WTC11 (cell line): ENCODE data around the gene RSPH3. TPM values are rescaled to one million over a fixed set of nuclear protein-coding genes. Genes with fewer than 3 reads are reported as not detected.

Experiments used
- ATAC-seq: fragments of 200-7000 bp; cut with Tn5 transposase; 2 replicates; pipeline ENCODE4 v1.10.0; 2021; ENCODE audit warnings: mild to moderate bottlenecking, moderate library complexity
- CTCF ChIA-PET: fragments of 300-600 bp; sonication (Branson Sonifier 250); formaldehyde crosslinking; loops from one replicate; lab custom pipeline; 2021; ENCODE audit warnings: antibody characterized with exemption; lab: Charles Lee
- POLR2A ChIA-PET: fragments of 350-600 bp; sonication (Branson Sonifier 250); formaldehyde crosslinking; loops from one replicate; lab custom pipeline; 2021; ENCODE audit warnings: antibody characterized with exemption; lab: Charles Lee
- DNase-seq: peaks from one replicate; pipeline ENCODE4 v3.0.0; 2021; ENCODE audit warnings: low spot score
- H3K27ac Mint-ChIP-seq: 2 replicates; pipeline ENCODE4 v1.8.0; 2021; ENCODE audit warnings: mixed read lengths
- H3K27me3 Mint-ChIP-seq: 2 replicates; pipeline ENCODE4 v1.8.0; 2021; ENCODE audit warnings: low read depth, mild to moderate bottlenecking, moderate library complexity, mixed read lengths
- H3K36me3 Mint-ChIP-seq: 2 replicates; pipeline ENCODE4 v1.8.0; 2021; ENCODE audit warnings: mixed read lengths
- H3K4me1 Mint-ChIP-seq: 2 replicates; pipeline ENCODE4 v1.8.0; 2022; ENCODE audit warnings: mixed read lengths
- H3K4me3 Mint-ChIP-seq: 2 replicates; pipeline ENCODE4 v1.8.0; 2021; ENCODE audit warnings: mild to moderate bottlenecking, moderate library complexity, mixed read lengths
- H3K9me3 Mint-ChIP-seq: 2 replicates; pipeline ENCODE4 v1.8.0; 2021; ENCODE audit warnings: mixed read lengths
- ELF4 ChIP-seq: sonication (generic); formaldehyde crosslinking; IDR thresholded peaks from 2 replicates; pipeline ENCODE4 v1.8.1; 2022; ENCODE audit warnings: low read depth, mild to moderate bottlenecking, moderate library complexity, missing genetic modification reagents
- ERG ChIP-seq: fragments of 250-450 bp; sonication (Bioruptor Pico); IDR thresholded peaks from 2 replicates; pipeline ENCODE4 v1.8.0; 2021; ENCODE audit warnings: mild to moderate bottlenecking
- ETV6 ChIP-seq: sonication (generic); formaldehyde crosslinking; IDR thresholded peaks from 2 replicates; pipeline ENCODE4 v1.8.1; 2022; ENCODE audit warnings: mild to moderate bottlenecking, missing genetic modification reagents
- FOXP1 ChIP-seq: sonication (generic); formaldehyde crosslinking; IDR thresholded peaks from 2 replicates; pipeline ENCODE4 v1.8.0; 2022; ENCODE audit warnings: missing genetic modification reagents, mild to moderate bottlenecking, moderate library complexity, borderline replicate concordance
- JAZF1 ChIP-seq: fragments of 250-450 bp; sonication (Bioruptor Pico); IDR thresholded peaks from 2 replicates; pipeline ENCODE4 v1.9.0; 2021; ENCODE audit warnings: moderate library complexity, mild to moderate bottlenecking, inconsistent platforms
- NR2C2 ChIP-seq: sonication (generic); formaldehyde crosslinking; IDR thresholded peaks from 2 replicates; pipeline ENCODE4 v1.8.0; 2022; ENCODE audit warnings: mild to moderate bottlenecking, missing genetic modification reagents
- RORB ChIP-seq: fragments of 250-450 bp; sonication (Bioruptor Pico); IDR thresholded peaks from 2 replicates; pipeline ENCODE4 v1.9.0; 2021; ENCODE audit warnings: mild to moderate bottlenecking
- SMAD3 ChIP-seq: sonication (generic); formaldehyde crosslinking; IDR thresholded peaks from 2 replicates; pipeline ENCODE4 v1.8.0; 2022; ENCODE audit warnings: missing genetic modification reagents, mild to moderate bottlenecking, borderline replicate concordance
- SP1 ChIP-seq: sonication (generic); formaldehyde crosslinking; conservative IDR thresholded peaks from 2 replicates; pipeline ENCODE4 v1.8.1; 2022; ENCODE audit warnings: missing genetic modification reagents
- USF1 ChIP-seq: sonication (generic); formaldehyde crosslinking; IDR thresholded peaks from 2 replicates; pipeline ENCODE4 v1.8.0; 2022; ENCODE audit warnings: mild to moderate bottlenecking, missing genetic modification reagents
- ZNF138 ChIP-seq: sonication (generic); formaldehyde crosslinking; conservative IDR thresholded peaks from 2 replicates; pipeline ENCODE4 v1.8.1; 2022; ENCODE audit warnings: mild to moderate bottlenecking, moderate library complexity, missing genetic modification reagents
- ZNF532 ChIP-seq: fragments of 250-450 bp; sonication (Bioruptor Pico); IDR thresholded peaks from 2 replicates; pipeline ENCODE4 v1.9.0; 2021; ENCODE audit warnings: mild to moderate bottlenecking, borderline replicate concordance
- ZNF671 ChIP-seq: fragments of 250-450 bp; sonication (Bioruptor Pico); IDR thresholded peaks from 2 replicates; pipeline ENCODE4 v1.8.0; 2021; ENCODE audit warnings: mild to moderate bottlenecking
- total RNA-seq: library from RNA; stranded (reverse); gene quantifications from 3 replicates; pipeline ENCODE4 v1.2.3, GENCODE V29; 2021
- TF ChIP-seq, protein P1 (sequence below): sonication (generic); formaldehyde crosslinking; IDR thresholded peaks from 2 replicates; pipeline ENCODE4 v1.8.0; 2023; ENCODE audit warnings: mild to moderate bottlenecking, missing genetic modification reagents
- TF ChIP-seq, protein P2 (sequence below): sonication (generic); formaldehyde crosslinking; IDR thresholded peaks from 2 replicates; pipeline ENCODE4 v1.8.1; 2022; ENCODE audit warnings: missing genetic modification reagents, borderline replicate concordance
- TF ChIP-seq, protein P3 (sequence below): fragments of 250-450 bp; sonication (Bioruptor Pico); IDR thresholded peaks from 2 replicates; pipeline ENCODE4 v1.9.0; 2021; ENCODE audit warnings: moderate library complexity, mild to moderate bottlenecking, inconsistent platforms, borderline replicate concordance

Gene RSPH3
- total RNA-seq, 1 experiment from 2014 or later: 3.2 TPM

DNA sequence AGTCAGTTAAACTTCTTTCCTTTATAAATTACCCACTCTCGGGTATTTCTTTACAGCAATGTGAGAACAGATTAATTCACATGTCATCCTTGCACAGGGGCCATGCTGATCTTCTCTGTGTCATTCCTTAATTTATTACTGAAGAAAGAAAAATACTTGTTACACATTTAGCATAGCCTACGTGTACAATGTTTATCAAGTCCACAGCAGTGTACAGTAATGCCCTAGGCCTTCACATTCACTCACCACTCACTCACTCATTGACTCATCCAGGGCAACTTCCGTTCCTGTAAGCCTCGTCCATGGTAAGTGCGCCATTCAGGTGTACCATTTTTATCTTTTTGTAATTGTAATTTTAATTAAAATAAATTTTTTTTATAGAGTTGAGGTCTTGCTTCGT, 73.6 kb downstream of the RSPH3 start (continued):
- TF ChIP-seq FOXP1 (CRISPR knock-in tag): no peak
- no peak for TF ChIP-seq SP1 (CRISPR knock-in tag)
- TF ChIP-seq, protein P1, sequence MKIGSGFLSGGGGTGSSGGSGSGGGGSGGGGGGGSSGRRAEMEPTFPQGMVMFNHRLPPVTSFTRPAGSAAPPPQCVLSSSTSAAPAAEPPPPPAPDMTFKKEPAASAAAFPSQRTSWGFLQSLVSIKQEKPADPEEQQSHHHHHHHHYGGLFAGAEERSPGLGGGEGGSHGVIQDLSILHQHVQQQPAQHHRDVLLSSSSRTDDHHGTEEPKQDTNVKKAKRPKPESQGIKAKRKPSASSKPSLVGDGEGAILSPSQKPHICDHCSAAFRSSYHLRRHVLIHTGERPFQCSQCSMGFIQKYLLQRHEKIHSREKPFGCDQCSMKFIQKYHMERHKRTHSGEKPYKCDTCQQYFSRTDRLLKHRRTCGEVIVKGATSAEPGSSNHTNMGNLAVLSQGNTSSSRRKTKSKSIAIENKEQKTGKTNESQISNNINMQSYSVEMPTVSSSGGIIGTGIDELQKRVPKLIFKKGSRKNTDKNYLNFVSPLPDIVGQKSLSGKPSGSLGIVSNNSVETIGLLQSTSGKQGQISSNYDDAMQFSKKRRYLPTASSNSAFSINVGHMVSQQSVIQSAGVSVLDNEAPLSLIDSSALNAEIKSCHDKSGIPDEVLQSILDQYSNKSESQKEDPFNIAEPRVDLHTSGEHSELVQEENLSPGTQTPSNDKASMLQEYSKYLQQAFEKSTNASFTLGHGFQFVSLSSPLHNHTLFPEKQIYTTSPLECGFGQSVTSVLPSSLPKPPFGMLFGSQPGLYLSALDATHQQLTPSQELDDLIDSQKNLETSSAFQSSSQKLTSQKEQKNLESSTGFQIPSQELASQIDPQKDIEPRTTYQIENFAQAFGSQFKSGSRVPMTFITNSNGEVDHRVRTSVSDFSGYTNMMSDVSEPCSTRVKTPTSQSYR (CRISPR knock-in tag): no peak
- no peak for TF ChIP-seq NR2C2
- TF ChIP-seq USF1 (CRISPR knock-in tag): no peak

- Mint-ChIP-seq H3K4me3 (no peak overlapping the region), H3K4me1 (peaks cover 46% of the 10 kb centered on the region), H3K27me3 (no peaks in the 10 kb centered on the region; the same call in 1 of the 2 replicates)
- TF ChIP-seq, protein P2, sequence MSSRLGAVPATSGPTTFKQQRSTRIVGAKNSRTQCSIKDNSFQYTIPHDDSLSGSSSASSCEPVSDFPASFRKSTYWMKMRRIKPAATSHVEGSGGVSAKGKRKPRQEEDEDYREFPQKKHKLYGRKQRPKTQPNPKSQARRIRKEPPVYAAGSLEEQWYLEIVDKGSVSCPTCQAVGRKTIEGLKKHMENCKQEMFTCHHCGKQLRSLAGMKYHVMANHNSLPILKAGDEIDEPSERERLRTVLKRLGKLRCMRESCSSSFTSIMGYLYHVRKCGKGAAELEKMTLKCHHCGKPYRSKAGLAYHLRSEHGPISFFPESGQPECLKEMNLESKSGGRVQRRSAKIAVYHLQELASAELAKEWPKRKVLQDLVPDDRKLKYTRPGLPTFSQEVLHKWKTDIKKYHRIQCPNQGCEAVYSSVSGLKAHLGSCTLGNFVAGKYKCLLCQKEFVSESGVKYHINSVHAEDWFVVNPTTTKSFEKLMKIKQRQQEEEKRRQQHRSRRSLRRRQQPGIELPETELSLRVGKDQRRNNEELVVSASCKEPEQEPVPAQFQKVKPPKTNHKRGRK (CRISPR knock-in tag): no peak
- TF ChIP-seq ETV6 (CRISPR knock-in tag): 0 out of 2 replicates have a peak, but pooled peaks have one; percentile 64
- TF ChIP-seq, all 79 proteins: peak for 1
- ChIA-PET CTCF (interaction anchor here (1.1 kb wide), 1 partner anchor 35 kb away, joined by 3 read pairs; no protein-coding TSS in a partner anchor), POLR2A (interaction anchor here (1.3 kb wide), 1 partner anchor 55 kb away, joined by 3 read pairs; no protein-coding TSS in a partner anchor)
- H3K36me3 Mint-ChIP-seq: no peaks in the 10 kb centered on the region
- no peak for ATAC-seq
- no peak overlapping the region for H3K27ac Mint-ChIP-seq
- no peak for DNase-seq
- no peaks in the 10 kb centered on the region for H3K9me3 Mint-ChIP-seq
Measured at GRCh38 chr6:158924499-158925455, 75.2 kb downstream of the RSPH3 start.

DNA sequence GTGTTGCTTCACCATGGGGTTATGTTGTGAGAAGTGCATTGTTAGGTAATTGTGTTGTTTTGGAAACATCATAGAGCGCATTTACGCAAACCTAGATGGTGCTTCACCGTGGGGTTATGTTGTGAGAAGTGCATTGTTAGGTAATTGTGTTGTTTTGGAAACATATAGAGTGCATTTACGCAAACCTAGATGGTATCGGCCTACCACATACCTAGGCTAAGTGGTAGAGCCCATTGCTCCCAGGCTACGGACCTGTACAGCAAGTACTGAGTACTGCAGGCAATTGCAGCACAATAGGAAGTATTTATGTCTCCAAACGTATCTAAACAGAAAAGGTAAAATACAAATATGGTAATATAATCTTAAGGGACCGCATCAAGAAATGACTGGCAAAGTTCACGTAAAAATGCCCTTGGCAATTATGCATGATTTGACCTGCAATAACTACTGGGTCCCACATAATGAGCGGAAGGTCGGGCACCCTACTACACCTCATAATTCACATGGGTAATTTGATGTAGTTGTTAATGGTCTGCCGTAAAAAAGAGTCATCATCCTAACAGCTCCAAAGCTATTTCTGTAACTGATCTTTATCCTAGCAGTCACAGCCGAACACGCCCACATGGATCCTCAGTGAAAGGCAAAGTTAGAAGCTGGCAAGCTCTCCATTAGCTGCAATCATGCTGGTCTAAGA, 76.0 kb downstream of the RSPH3 start:
- ATAC-seq (no peak), DNase-seq (no peak)
- no peak overlapping the region; the same call in 1 of the 2 replicates for H3K27ac Mint-ChIP-seq
- no peak overlapping the region for H3K4me3 Mint-ChIP-seq
- no peaks in the 10 kb centered on the region; the same call in 1 of the 2 replicates for H3K27me3 Mint-ChIP-seq
- no peaks in the 10 kb centered on the region for H3K9me3 Mint-ChIP-seq
- ChIA-PET POLR2A (interaction anchor here (1.3 kb wide), 1 partner anchor 55 kb away, joined by 3 read pairs; no protein-coding TSS in a partner anchor), CTCF (interaction anchor here (1.1 kb wide), 1 partner anchor 36 kb away, joined by 3 read pairs; no protein-coding TSS in a partner anchor)
- H3K4me1 Mint-ChIP-seq: peaks cover 46% of the 10 kb centered on the region
- H3K36me3 Mint-ChIP-seq: no peaks in the 10 kb centered on the region
- TF ChIP-seq RORB (CRISPR knock-in tag) (no peak), ZNF671 (CRISPR knock-in tag) (no peak), ELF4 (CRISPR knock-in tag) (no peak), ZNF138 (no peak), ERG (CRISPR knock-in tag) (no peak), SMAD3 (CRISPR knock-in tag) (no peak), ZNF532 (CRISPR knock-in tag) (no peak), JAZF1 (CRISPR knock-in tag) (no peak)
- TF ChIP-seq, protein P2 (CRISPR knock-in tag): no peak
- TF ChIP-seq, protein P3, sequence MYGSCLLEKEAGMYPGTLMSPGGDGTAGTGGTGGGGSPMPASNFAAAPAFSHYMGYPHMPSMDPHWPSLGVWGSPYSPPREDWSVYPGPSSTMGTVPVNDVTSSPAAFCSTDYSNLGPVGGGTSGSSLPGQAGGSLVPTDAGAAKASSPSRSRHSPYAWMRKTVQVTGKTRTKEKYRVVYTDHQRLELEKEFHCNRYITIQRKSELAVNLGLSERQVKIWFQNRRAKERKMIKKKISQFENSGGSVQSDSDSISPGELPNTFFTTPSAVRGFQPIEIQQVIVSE (CRISPR knock-in tag): no peak
